Endothelial cell of umbilical vein (primary cell): ENCODE data around the gene LTBP2.

Experiments used
- MYC ChIP-seq: IDR thresholded peaks from one replicate; pipeline ENCODE4 v1.6.1; 2011; ENCODE audit warnings: mild to moderate bottlenecking, low read depth, low read length
- POLR2A ChIP-seq: IDR thresholded peaks from 2 replicates; pipeline ENCODE4 v1.6.1; 2012; ENCODE audit warnings: low read depth, mild to moderate bottlenecking, control low read depth, low read length
- TF ChIP-seq, protein P1 (sequence below), 2 donors: IDR thresholded peaks; 1 replicate in 1 of 2; 2 replicates in 1 of 2; pipeline ENCODE4 v1.5.1; 2011; ENCODE audit warnings: low read length in 2 of 2, mild to moderate bottlenecking in 2 of 2, moderate library complexity in 2 of 2, control low read depth in 1 of 2, inconsistent platforms in 1 of 2, low read depth in 1 of 2; ENCODE audit not compliant: insufficient read depth in 1 of 2; ENCODE audit errors: extremely low read depth in 1 of 2

DNA sequence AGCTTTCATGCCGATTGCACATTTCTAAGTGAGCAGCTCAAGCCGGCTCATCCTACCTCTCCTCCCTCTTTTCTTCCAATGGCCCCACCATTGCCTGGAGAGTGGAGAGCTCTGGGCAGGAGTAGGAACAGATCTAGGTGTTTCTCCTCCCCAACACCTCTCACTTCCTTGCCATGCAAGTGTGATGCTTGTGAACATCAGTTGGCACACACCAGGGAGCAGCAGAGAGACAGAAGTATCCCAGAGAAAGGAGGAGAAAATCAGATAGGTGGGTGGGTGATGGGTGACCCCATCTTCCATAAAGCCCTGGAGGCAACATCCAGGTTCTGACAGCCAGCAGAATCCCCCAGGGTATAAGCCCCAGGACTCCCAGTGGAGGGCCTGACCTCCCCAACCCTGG lies 146.7 kb downstream of the LTBP2 start:
- TF ChIP-seq, protein P1, sequence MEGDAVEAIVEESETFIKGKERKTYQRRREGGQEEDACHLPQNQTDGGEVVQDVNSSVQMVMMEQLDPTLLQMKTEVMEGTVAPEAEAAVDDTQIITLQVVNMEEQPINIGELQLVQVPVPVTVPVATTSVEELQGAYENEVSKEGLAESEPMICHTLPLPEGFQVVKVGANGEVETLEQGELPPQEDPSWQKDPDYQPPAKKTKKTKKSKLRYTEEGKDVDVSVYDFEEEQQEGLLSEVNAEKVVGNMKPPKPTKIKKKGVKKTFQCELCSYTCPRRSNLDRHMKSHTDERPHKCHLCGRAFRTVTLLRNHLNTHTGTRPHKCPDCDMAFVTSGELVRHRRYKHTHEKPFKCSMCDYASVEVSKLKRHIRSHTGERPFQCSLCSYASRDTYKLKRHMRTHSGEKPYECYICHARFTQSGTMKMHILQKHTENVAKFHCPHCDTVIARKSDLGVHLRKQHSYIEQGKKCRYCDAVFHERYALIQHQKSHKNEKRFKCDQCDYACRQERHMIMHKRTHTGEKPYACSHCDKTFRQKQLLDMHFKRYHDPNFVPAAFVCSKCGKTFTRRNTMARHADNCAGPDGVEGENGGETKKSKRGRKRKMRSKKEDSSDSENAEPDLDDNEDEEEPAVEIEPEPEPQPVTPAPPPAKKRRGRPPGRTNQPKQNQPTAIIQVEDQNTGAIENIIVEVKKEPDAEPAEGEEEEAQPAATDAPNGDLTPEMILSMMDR (IDR thresholded peaks at IDR 0.05; ENCODE audit: extremely low read depth in 1 of 2, insufficient read depth in 1 of 2, low read depth in 1 of 2, low read length in 2 of 2), result no peak
- TF ChIP-seq MYC, result no peak
- no peak for TF ChIP-seq POLR2A
